Activated T-cell treated with anti-CD3 and anti-CD28 coated beads for 24 hours (primary cell): ENCODE measurements around the gene RNASE8.

ENCODE experiments used
- DNase-seq: peaks from one replicate; pipeline ENCODE4 v3.0.0-alpha.2; 2020; ENCODE audit warnings: low read depth

The RNASE8 gene

GRCh38 chr14:21106498-21107282 is 49.1 kb downstream of the RNASE8 start:
- DNase-seq: peak; percentile 66

DNA sequence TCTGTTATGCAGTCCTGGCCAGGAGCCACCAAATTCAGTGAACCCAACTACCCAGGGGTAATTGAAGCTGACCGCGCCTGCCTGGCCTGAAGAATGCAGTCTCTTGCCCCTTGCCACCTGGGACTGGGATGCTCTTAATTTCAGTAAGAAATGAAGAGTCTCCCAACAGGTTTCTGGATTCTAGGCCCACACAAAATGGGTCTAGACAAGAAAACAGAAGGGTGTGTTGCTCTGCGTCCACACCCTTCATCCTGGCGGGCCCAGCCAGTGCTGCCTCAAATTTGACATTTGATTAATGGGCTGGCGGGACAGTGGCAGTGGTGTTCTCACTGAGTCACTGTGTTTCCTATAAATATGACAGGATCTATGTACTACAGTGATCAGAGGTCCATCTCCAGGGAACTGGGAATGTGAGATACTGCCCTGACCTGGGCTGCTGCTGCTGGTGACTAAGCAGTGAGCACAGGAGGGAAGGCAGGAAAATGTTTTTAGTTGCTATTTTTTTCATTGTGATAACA is 49.7 kb downstream of the RNASE8 start:
- DNase-seq: no peak
